ENCODE results near the gene TMTC2.

- TF ChIP-seq, protein P1, sequence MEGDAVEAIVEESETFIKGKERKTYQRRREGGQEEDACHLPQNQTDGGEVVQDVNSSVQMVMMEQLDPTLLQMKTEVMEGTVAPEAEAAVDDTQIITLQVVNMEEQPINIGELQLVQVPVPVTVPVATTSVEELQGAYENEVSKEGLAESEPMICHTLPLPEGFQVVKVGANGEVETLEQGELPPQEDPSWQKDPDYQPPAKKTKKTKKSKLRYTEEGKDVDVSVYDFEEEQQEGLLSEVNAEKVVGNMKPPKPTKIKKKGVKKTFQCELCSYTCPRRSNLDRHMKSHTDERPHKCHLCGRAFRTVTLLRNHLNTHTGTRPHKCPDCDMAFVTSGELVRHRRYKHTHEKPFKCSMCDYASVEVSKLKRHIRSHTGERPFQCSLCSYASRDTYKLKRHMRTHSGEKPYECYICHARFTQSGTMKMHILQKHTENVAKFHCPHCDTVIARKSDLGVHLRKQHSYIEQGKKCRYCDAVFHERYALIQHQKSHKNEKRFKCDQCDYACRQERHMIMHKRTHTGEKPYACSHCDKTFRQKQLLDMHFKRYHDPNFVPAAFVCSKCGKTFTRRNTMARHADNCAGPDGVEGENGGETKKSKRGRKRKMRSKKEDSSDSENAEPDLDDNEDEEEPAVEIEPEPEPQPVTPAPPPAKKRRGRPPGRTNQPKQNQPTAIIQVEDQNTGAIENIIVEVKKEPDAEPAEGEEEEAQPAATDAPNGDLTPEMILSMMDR (IDR thresholded peaks at IDR 0.05; ENCODE audit: low read depth, low read length), result no peak
- TF ChIP-seq EZH2phosphoT487 (IDR thresholded peaks at IDR 0.05; ENCODE audit: low read depth), result no peak
Measured at GRCh38 chr12:82675246-82675645, 11.5 kb upstream of the TMTC2 start.
